HCT116 (cell line): Measurements from ENCODE around the gene C17orf67. TPM values are rescaled to one million over a fixed set of nuclear protein-coding genes. Genes with fewer than 3 reads are reported as not detected.

Source experiments
- ATAC-seq: fragments of 200-7000 bp; cut with Tn5 transposase; 2 replicates; pipeline ENCODE4 v1.9.1; 2020; ENCODE audit warnings: mild to moderate bottlenecking, moderate library complexity
- BruUV-seq: library from RNA; stranded (reverse); fragments of 400-500 nt; replicated peaks from 2 replicates; lab custom pipeline; 2021; lab: Mats Ljungman, UMichigan
- CTCF ChIA-PET: fragments of 300-600 bp; sonication (Branson Sonifier 250); formaldehyde crosslinking; loops from one replicate; lab custom pipeline; 2021; ENCODE audit warnings: antibody characterized with exemption; lab: Charles Lee
- POLR2A ChIA-PET: fragments of 300-600, 350-600 bp; sonication (Branson Sonifier 250); formaldehyde crosslinking; loops from one replicate; lab custom pipeline; 2021; ENCODE audit warnings: antibody characterized with exemption; lab: Charles Lee
- RAD21 ChIA-PET, 2 experiments: fragments of 300-600 bp; sonication (Branson Sonifier 250); formaldehyde crosslinking; loops; one replicate each; lab custom pipeline; 2023; ENCODE audit warnings: low total read pairs in 2 of 2; ENCODE audit not compliant: uncharacterized antibody in 2 of 2, unreplicated experiment in 2 of 2, low non-redundant PET in 1 of 2; lab: Charles Lee
- DNase-seq: peaks from one replicate; pipeline ENCODE4 v3.0.0-alpha.2; 2010; ENCODE audit warnings: low read depth, low spot score
- H2AFZ ChIP-seq: fragments of 200-600 bp; shearing (Covaris generic), sonication (generic); 2 replicates; pipeline ENCODE4 v1.6.1; 2017; ENCODE audit warnings: low read depth, mixed run types, mixed read lengths, antibody characterized with exemption, low read length; ENCODE audit not compliant: poor library complexity, severe bottlenecking
- H3K27ac ChIP-seq: 2 replicates; pipeline ENCODE4 v1.5.1; 2012; ENCODE audit warnings: low read depth, low read length
- H3K27me3 ChIP-seq: fragments of 200-600 bp; sonication (generic); 2 replicates; pipeline ENCODE4 v1.6.1; 2016; ENCODE audit warnings: mixed run types, low read length, mixed read lengths; ENCODE audit not compliant: insufficient read depth
- H3K36me3 ChIP-seq, 2 experiments: fragments of 200-500 bp in 1 of 2; fragments of 200-600 bp in 1 of 2; sonication (Bioruptor generic) in 1 of 2; sonication (generic) in 1 of 2; 2 replicates each; pipeline versions ENCODE4 v1.5.1 to v1.6.1; 2014 to 2016; ENCODE audit warnings: low read length in 2 of 2, inconsistent platforms in 1 of 2, mixed read lengths in 1 of 2, mixed run types in 1 of 2; ENCODE audit not compliant: insufficient read depth in 2 of 2, control insufficient read depth in 1 of 2
- H3K4me1 ChIP-seq, 2 experiments: fragments of 200-600 bp in 1 of 2; sonication (generic) in 1 of 2; 2 replicates each; pipeline versions ENCODE4 v1.5.1 to v1.6.1; 2012 to 2017; ENCODE audit warnings: low read length in 2 of 2, inconsistent platforms in 1 of 2, mild to moderate bottlenecking in 1 of 2, mixed read lengths in 1 of 2, mixed run types in 1 of 2, moderate library complexity in 1 of 2; ENCODE audit not compliant: insufficient read depth in 2 of 2, control insufficient read depth in 1 of 2
- H3K4me2 ChIP-seq: fragments of 200-600 bp; sonication (generic); 2 replicates; pipeline ENCODE4 v1.6.1; 2017; ENCODE audit warnings: mixed run types, low read length, mixed read lengths
- H3K4me3 ChIP-seq, 2 experiments: fragments of 200-600 bp in 1 of 2; sonication (generic) in 1 of 2; replicated peaks in 1 of 2; 2 replicates each; pipeline ENCODE4 v1.5.1; 2011 to 2016; ENCODE audit warnings: low read length in 2 of 2, control low read depth in 1 of 2, low read depth in 1 of 2, mild to moderate bottlenecking in 1 of 2, mixed read lengths in 1 of 2, mixed run types in 1 of 2
- H3K79me2 ChIP-seq: fragments of 200-600 bp; sonication (generic); 2 replicates; pipeline ENCODE4 v1.6.1; 2017; ENCODE audit warnings: mild to moderate bottlenecking, mixed run types, low read length, moderate library complexity, mixed read lengths; ENCODE audit not compliant: insufficient read depth
- H3K9ac ChIP-seq: fragments of 200-600 bp; sonication (generic); 2 replicates; pipeline ENCODE4 v1.6.1; 2016; ENCODE audit warnings: low read length, mixed read lengths
- H3K9me2 ChIP-seq: fragments of 200-600 bp; sonication (generic), shearing (Covaris generic); 2 replicates; pipeline ENCODE4 v1.6.1; 2017; ENCODE audit warnings: mixed run types, mild to moderate bottlenecking, moderate library complexity; ENCODE audit not compliant: insufficient read depth
- H3K9me3 ChIP-seq, 2 experiments: fragments of 200-500 bp in 1 of 2; fragments of 200-600 bp in 1 of 2; sonication (Bioruptor generic) in 1 of 2; sonication (generic) in 1 of 2; 2 replicates each; pipeline ENCODE4 v1.6.1; 2014 to 2017; ENCODE audit warnings: low read length in 2 of 2, mixed read lengths in 2 of 2, inconsistent platforms in 1 of 2, low read depth in 1 of 2, mild to moderate bottlenecking in 1 of 2, mixed run types in 1 of 2, moderate library complexity in 1 of 2; ENCODE audit not compliant: control insufficient read depth in 1 of 2, insufficient read depth in 1 of 2
- H4K20me1 ChIP-seq: fragments of 200-600 bp; sonication (generic), shearing (Covaris generic); 2 replicates; pipeline ENCODE4 v1.6.1; 2017; ENCODE audit warnings: mixed run types, mild to moderate bottlenecking, moderate library complexity; ENCODE audit not compliant: insufficient read depth
- CBX3 ChIP-seq: IDR thresholded peaks from 2 replicates; pipeline ENCODE4 v1.6.1; 2012; ENCODE audit warnings: low read depth
- CEBPB ChIP-seq: IDR thresholded peaks from 2 replicates; pipeline ENCODE4 v1.6.1; 2012; ENCODE audit warnings: low read depth
- EGR1 ChIP-seq: IDR thresholded peaks from 2 replicates; pipeline ENCODE4 v1.6.1; 2012; ENCODE audit warnings: low read depth
- EZH2phosphoT487 ChIP-seq: fragments of 200-600 bp; IDR thresholded peaks from 2 replicates; pipeline ENCODE4 v1.6.1; 2018; ENCODE audit warnings: antibody characterized with exemption, borderline replicate concordance
- FOSL1 ChIP-seq: IDR thresholded peaks from 2 replicates; pipeline ENCODE4 v1.6.1; 2012; ENCODE audit warnings: low read depth
- JUND ChIP-seq: IDR thresholded peaks from 2 replicates; pipeline ENCODE4 v1.6.1; 2012
- POLR2A ChIP-seq: IDR thresholded peaks from 2 replicates; pipeline ENCODE4 v1.7.0; 2011; ENCODE audit warnings: borderline replicate concordance; ENCODE audit not compliant: insufficient read depth, insufficient read length; ENCODE audit errors: extremely low read depth
- POLR2AphosphoS5 ChIP-seq: IDR thresholded peaks from 2 replicates; pipeline ENCODE4 v1.6.1; 2011; ENCODE audit warnings: mild to moderate bottlenecking, low read depth, low read length, moderate library complexity
- RAD21 ChIP-seq: IDR thresholded peaks from 2 replicates; pipeline ENCODE4 v1.6.1; 2012; ENCODE audit warnings: low read depth, mild to moderate bottlenecking
- SP1 ChIP-seq: IDR thresholded peaks from 2 replicates; pipeline ENCODE4 v1.6.1; 2012; ENCODE audit warnings: low read depth
- SRF ChIP-seq: IDR thresholded peaks from 2 replicates; pipeline ENCODE4 v1.6.1; 2012; ENCODE audit warnings: low read depth
- TCF7L2 ChIP-seq: IDR thresholded peaks from 2 replicates; pipeline ENCODE4 v1.7.0; 2011; ENCODE audit warnings: borderline replicate concordance, inconsistent platforms; ENCODE audit not compliant: insufficient read depth, insufficient read length; ENCODE audit errors: extremely low read depth
- YY1 ChIP-seq: IDR thresholded peaks from 2 replicates; pipeline ENCODE4 v1.6.1; 2011; ENCODE audit warnings: low read length, low read depth, moderate library complexity, mild to moderate bottlenecking; ENCODE audit not compliant: insufficient replicate concordance; ENCODE audit errors: extremely low read depth
- ZFX ChIP-seq: fragments of 450-650 bp; IDR thresholded peaks from 2 replicates; pipeline ENCODE4 v1.6.1; 2017
- intact Hi-C: fragments of 100-400 bp; cut with micrococcal nuclease; formaldehyde crosslinking; loops from 2 replicates; pipeline ENCODE4 v1.10.0; 2022
- total RNA-seq: library from RNA; stranded (reverse); gene quantifications from one replicate; pipeline ENCODE4 v1.2.1, GENCODE V29; 2021; ENCODE audit not compliant: unreplicated experiment
- TF ChIP-seq, protein P1 (sequence below): IDR thresholded peaks from 2 replicates; pipeline ENCODE4 v1.6.1; 2012
- TF ChIP-seq, protein P2 (sequence below): IDR thresholded peaks from 2 replicates; pipeline ENCODE4 v1.6.1; 2011; ENCODE audit warnings: mild to moderate bottlenecking, low read length, moderate library complexity; ENCODE audit not compliant: insufficient replicate concordance; ENCODE audit errors: extremely low read depth
- TF ChIP-seq, protein P3 (sequence below): IDR thresholded peaks from 2 replicates; pipeline ENCODE4 v1.6.1; 2012; ENCODE audit warnings: low read depth
- TF ChIP-seq, protein P4 (sequence below): IDR thresholded peaks from 2 replicates; pipeline ENCODE4 v1.6.1; 2012
- TF ChIP-seq, protein P5 (sequence below), 3 experiments: fragments of 200-600 bp in 1 of 3; sonication (generic) in 1 of 3; IDR thresholded peaks in 2 of 3; conservative IDR thresholded peaks in 1 of 3; 2 replicates each; pipeline ENCODE4 v1.5.1; 2012 to 2017; ENCODE audit warnings: low read depth in 2 of 3, low read length in 2 of 3, antibody characterized with exemption in 1 of 3, borderline replicate concordance in 1 of 3, control low read depth in 1 of 3, mild to moderate bottlenecking in 1 of 3, mixed read lengths in 1 of 3, mixed run types in 1 of 3, moderate library complexity in 1 of 3; ENCODE audit not compliant: insufficient read depth in 1 of 3

The C17orf67 gene
- total RNA-seq, 1 experiment from 2014 or later = 0.84 TPM

DNA sequence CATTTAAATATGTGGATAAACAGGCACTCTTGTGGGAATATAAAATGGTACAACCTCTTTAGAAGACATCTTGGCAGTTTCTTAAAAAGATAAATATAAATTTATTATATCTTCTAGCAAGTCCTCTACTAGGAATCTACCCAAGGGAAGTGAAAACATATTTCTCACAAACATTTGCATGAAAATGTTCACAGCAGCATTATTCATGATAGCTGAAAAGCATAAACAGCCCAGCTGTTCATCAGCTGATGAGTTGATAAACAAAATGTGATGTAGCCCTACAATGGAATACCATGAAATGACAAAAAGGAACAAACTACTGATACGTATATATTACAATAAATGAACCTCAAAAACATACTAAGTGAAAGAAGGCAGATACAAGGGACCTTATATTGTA lies 12.2 kb upstream of the C17orf67 start:
- no peak for ATAC-seq
- Histone ChIP-seq H3K9me3 (no peaks in the 10 kb centered on the region), H3K9me2 (no peaks in the 10 kb centered on the region)
- CTCF ChIA-PET = interaction anchor here (1.2 kb wide), 1 partner anchor 26 kb away, joined by 4 read pairs; no protein-coding TSS in a partner anchor
- TF ChIP-seq FOSL1 = no peak
- no peak for TF ChIP-seq SP1
- TF ChIP-seq EZH2phosphoT487 = no peak
- no peak for TF ChIP-seq POLR2A
- no peak for TF ChIP-seq ZFX
- TF ChIP-seq SRF = no peak
- TF ChIP-seq POLR2AphosphoS5 = no peak
- no peak for TF ChIP-seq TCF7L2
- no peak for TF ChIP-seq CEBPB
- TF ChIP-seq JUND = no peak
- TF ChIP-seq CBX3 = no peak
- no peak for TF ChIP-seq RAD21
- TF ChIP-seq, protein P1, sequence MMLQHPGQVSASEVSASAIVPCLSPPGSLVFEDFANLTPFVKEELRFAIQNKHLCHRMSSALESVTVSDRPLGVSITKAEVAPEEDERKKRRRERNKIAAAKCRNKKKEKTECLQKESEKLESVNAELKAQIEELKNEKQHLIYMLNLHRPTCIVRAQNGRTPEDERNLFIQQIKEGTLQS = no peak
- TF ChIP-seq YY1 = no peak
- no peak for TF ChIP-seq EGR1
- TF ChIP-seq, protein P2, sequence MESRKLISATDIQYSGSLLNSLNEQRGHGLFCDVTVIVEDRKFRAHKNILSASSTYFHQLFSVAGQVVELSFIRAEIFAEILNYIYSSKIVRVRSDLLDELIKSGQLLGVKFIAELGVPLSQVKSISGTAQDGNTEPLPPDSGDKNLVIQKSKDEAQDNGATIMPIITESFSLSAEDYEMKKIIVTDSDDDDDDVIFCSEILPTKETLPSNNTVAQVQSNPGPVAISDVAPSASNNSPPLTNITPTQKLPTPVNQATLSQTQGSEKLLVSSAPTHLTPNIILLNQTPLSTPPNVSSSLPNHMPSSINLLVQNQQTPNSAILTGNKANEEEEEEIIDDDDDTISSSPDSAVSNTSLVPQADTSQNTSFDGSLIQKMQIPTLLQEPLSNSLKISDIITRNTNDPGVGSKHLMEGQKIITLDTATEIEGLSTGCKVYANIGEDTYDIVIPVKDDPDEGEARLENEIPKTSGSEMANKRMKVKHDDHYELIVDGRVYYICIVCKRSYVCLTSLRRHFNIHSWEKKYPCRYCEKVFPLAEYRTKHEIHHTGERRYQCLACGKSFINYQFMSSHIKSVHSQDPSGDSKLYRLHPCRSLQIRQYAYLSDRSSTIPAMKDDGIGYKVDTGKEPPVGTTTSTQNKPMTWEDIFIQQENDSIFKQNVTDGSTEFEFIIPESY = no peak
- TF ChIP-seq, protein P3, sequence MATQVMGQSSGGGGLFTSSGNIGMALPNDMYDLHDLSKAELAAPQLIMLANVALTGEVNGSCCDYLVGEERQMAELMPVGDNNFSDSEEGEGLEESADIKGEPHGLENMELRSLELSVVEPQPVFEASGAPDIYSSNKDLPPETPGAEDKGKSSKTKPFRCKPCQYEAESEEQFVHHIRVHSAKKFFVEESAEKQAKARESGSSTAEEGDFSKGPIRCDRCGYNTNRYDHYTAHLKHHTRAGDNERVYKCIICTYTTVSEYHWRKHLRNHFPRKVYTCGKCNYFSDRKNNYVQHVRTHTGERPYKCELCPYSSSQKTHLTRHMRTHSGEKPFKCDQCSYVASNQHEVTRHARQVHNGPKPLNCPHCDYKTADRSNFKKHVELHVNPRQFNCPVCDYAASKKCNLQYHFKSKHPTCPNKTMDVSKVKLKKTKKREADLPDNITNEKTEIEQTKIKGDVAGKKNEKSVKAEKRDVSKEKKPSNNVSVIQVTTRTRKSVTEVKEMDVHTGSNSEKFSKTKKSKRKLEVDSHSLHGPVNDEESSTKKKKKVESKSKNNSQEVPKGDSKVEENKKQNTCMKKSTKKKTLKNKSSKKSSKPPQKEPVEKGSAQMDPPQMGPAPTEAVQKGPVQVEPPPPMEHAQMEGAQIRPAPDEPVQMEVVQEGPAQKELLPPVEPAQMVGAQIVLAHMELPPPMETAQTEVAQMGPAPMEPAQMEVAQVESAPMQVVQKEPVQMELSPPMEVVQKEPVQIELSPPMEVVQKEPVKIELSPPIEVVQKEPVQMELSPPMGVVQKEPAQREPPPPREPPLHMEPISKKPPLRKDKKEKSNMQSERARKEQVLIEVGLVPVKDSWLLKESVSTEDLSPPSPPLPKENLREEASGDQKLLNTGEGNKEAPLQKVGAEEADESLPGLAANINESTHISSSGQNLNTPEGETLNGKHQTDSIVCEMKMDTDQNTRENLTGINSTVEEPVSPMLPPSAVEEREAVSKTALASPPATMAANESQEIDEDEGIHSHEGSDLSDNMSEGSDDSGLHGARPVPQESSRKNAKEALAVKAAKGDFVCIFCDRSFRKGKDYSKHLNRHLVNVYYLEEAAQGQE = no peak
- TF ChIP-seq, protein P4, sequence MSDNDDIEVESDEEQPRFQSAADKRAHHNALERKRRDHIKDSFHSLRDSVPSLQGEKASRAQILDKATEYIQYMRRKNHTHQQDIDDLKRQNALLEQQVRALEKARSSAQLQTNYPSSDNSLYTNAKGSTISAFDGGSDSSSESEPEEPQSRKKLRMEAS = no peak
- TF ChIP-seq, protein P5, sequence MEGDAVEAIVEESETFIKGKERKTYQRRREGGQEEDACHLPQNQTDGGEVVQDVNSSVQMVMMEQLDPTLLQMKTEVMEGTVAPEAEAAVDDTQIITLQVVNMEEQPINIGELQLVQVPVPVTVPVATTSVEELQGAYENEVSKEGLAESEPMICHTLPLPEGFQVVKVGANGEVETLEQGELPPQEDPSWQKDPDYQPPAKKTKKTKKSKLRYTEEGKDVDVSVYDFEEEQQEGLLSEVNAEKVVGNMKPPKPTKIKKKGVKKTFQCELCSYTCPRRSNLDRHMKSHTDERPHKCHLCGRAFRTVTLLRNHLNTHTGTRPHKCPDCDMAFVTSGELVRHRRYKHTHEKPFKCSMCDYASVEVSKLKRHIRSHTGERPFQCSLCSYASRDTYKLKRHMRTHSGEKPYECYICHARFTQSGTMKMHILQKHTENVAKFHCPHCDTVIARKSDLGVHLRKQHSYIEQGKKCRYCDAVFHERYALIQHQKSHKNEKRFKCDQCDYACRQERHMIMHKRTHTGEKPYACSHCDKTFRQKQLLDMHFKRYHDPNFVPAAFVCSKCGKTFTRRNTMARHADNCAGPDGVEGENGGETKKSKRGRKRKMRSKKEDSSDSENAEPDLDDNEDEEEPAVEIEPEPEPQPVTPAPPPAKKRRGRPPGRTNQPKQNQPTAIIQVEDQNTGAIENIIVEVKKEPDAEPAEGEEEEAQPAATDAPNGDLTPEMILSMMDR (IDR thresholded peaks at IDR 0.05 in 2 of 3, conservative IDR thresholded peaks at IDR 0.05 in 1 of 3; ENCODE audit: borderline replicate concordance in 1 of 3, insufficient read depth in 1 of 3, low read depth in 2 of 3, low read length in 2 of 3) = no peak
- TF ChIP-seq, all 23 proteins: peak for 0
- no peak overlapping the region for H2AFZ ChIP-seq
- no peaks in the 10 kb centered on the region for H4K20me1 ChIP-seq
- H3K27ac ChIP-seq = no peak overlapping the region
- POLR2A ChIA-PET = no interaction called here
- H3K4me1 ChIP-seq = no peaks in the 10 kb centered on the region
- H3K79me2 ChIP-seq = no peaks in the 10 kb centered on the region
- H3K4me3 ChIP-seq = no peak overlapping the region
- RAD21 ChIA-PET = no interaction called here
- DNase-seq = no peak
- H3K36me3 ChIP-seq = no peaks in the 10 kb centered on the region
- H3K27me3 ChIP-seq = no peaks in the 10 kb centered on the region
- no peak overlapping the region for H3K9ac ChIP-seq
- BruUV-seq = no TSS peak
- intact Hi-C loops = no loop called here
- no peak overlapping the region for H3K4me2 ChIP-seq
